Upper lobe of right lung (tissue), 1 donor: ENCODE measurements around the gene ZDHHC14. TPM values are rescaled to one million over a fixed set of nuclear protein-coding genes. Genes with fewer than 3 reads are reported as not detected.

Experiments
- ATAC-seq: fragments of 200-7000 bp; cut with Tn5 transposase; one replicate; pipeline ENCODE4 v1.9.1; 2020; ENCODE audit warnings: mild to moderate bottlenecking, moderate library complexity
- DNase-seq: peaks from one replicate; pipeline ENCODE4 v3.0.0-alpha.2; 2020
- H3K27ac ChIP-seq: fragments of 200-600 bp; one replicate; pipeline ENCODE4 v1.8.0; 2022
- H3K27me3 ChIP-seq: fragments of 200-600 bp; one replicate; pipeline ENCODE4 v1.8.0; 2022; ENCODE audit warnings: mild to moderate bottlenecking
- H3K36me3 ChIP-seq: fragments of 200-600 bp; one replicate; pipeline ENCODE4 v1.8.0; 2022
- H3K4me1 ChIP-seq: fragments of 200-600 bp; one replicate; pipeline ENCODE4 v1.8.0; 2022
- H3K4me3 ChIP-seq: fragments of 200-600 bp; one replicate; pipeline ENCODE4 v1.8.0; 2022; ENCODE audit warnings: mild to moderate bottlenecking
- H3K9me3 ChIP-seq: fragments of 200-600 bp; one replicate; pipeline ENCODE4 v1.8.0; 2022
- CTCF ChIP-seq: fragments of 200-600 bp; IDR thresholded peaks from one replicate; pipeline ENCODE4 v1.8.0; 2022; ENCODE audit warnings: antibody characterized with exemption
- intact Hi-C: fragments of 100-400 bp; cut with DNase I; formaldehyde crosslinking; loops from one replicate; pipeline ENCODE4 v1.11.0; 2022
- total RNA-seq: library from RNA; stranded (reverse); fragmentation: NEBNext Ultra II Directional; extraction: Animal tissue kit (Norgen Biotek cat#: 25700); gene quantifications from one replicate; pipeline ENCODE4 v1.2.1, GENCODE V29; 2021
- donor health status: DM: no; HTN: yes; CAD: no; lungs with severe emphysema.

ZDHHC14 gene
- total RNA-seq, 1 donor from 2014 or later = 12.2 TPM

- Histone ChIP-seq H3K27me3 (no peaks in the 10 kb centered on the region), H3K4me1 (peaks cover 10% of the 10 kb centered on the region), H3K36me3 (no peaks in the 10 kb centered on the region), H3K9me3 (no peaks in the 10 kb centered on the region), H3K27ac (no peak overlapping the region), H3K4me3 (no peak overlapping the region)
- no peak for ATAC-seq
- intact Hi-C loops = no loop called here
- TF ChIP-seq CTCF = no peak
- no peak for DNase-seq
Measured at GRCh38 chr6:157428427-157429202, 47.6 kb downstream of the ZDHHC14 start.

GRCh38 chr6:157429248-157429647 is 48.3 kb downstream of the ZDHHC14 start:
- Histone ChIP-seq H3K4me3 (no peak overlapping the region), H3K4me1 (peaks cover 9% of the 10 kb centered on the region), H3K27me3 (no peaks in the 10 kb centered on the region), H3K36me3 (no peaks in the 10 kb centered on the region), H3K27ac (no peak overlapping the region), H3K9me3 (no peaks in the 10 kb centered on the region)
- intact Hi-C loops = no loop called here
- ATAC-seq (no peak), DNase-seq (no peak)
- TF ChIP-seq CTCF = no peak

GRCh38 chr6:157430834-157431233 is 49.8 kb downstream of the ZDHHC14 start:
- no peak for TF ChIP-seq CTCF
- Histone ChIP-seq H3K27ac (no peak overlapping the region), H3K27me3 (no peaks in the 10 kb centered on the region), H3K36me3 (no peaks in the 10 kb centered on the region), H3K9me3 (no peaks in the 10 kb centered on the region), H3K4me1 (no peaks in the 10 kb centered on the region), H3K4me3 (no peak overlapping the region)
- ATAC-seq (no peak), DNase-seq (no peak)
- intact Hi-C loops = no loop called here

- H3K27ac ChIP-seq = no peak overlapping the region
- DNase-seq (no peak), ATAC-seq (no peak)
- intact Hi-C loops = no loop called here
- TF ChIP-seq CTCF = no peak
- no peaks in the 10 kb centered on the region for H3K36me3 ChIP-seq
- H3K4me1 ChIP-seq = no peaks in the 10 kb centered on the region
- no peaks in the 10 kb centered on the region for H3K9me3 ChIP-seq
- H3K4me3 ChIP-seq = no peak overlapping the region
- no peaks in the 10 kb centered on the region for H3K27me3 ChIP-seq
Measured at GRCh38 chr6:157432231-157432891, 51.4 kb downstream of the ZDHHC14 start.

- no peak for TF ChIP-seq CTCF
- no peaks in the 10 kb centered on the region for H3K9me3 ChIP-seq
- no peak for ATAC-seq
- H3K27me3 ChIP-seq = no peaks in the 10 kb centered on the region
- H3K4me1 ChIP-seq = peaks cover under 1% of the 10 kb centered on the region
- no peak overlapping the region for H3K4me3 ChIP-seq
- H3K36me3 ChIP-seq = no peaks in the 10 kb centered on the region
- no peak for DNase-seq
- intact Hi-C loops = no loop called here
- H3K27ac ChIP-seq = no peak overlapping the region
Measured at GRCh38 chr6:157432892-157433265, 51.9 kb downstream of the ZDHHC14 start.
